Adipose tissue (tissue), 3 donors: Measurements from ENCODE around the gene CELF4. TPM values are rescaled to one million over a fixed set of nuclear protein-coding genes. Genes with fewer than 3 reads are reported as not detected.

Experiments
- H3K27ac ChIP-seq: one replicate; pipeline ENCODE4 v1.5.1; 2013; ENCODE audit warnings: low read depth, low read length
- WGBS, 3 donors: extraction: QIAGEN DNeasy Blood & Tissue Kit; methylation state at CpG; one replicate each; pipeline ENCODE4 v1.1.7; 2013; 5-methylcytosine and 5-hydroxymethylcytosine counted together
- polyA plus RNA-seq, 3 donors: library from polyadenylated mRNA; stranded (reverse); fragments of 200-250 nt; gene quantifications; one replicate each; pipeline ENCODE4 v1.2.3, GENCODE V29; 2013
- donor health status: healthy with polysubstance abuse.
- donor health status: Bipolar disorder and iron deficiency.
- donor health status: healthy.

CELF4 gene
- polyA plus RNA-seq, 3 donors: 0.07 to 2.0 (median 0.67) TPM

- 57 to 76% (median 75%) methylated on average over 1 of the region's 1 CpG for WGBS, 3 donors
These were observed 105.0 kb downstream of the CELF4 start for GRCh38 chr18:37460604-37461003.

GRCh38 chr18:37458697-37459096, 106.9 kb downstream of the CELF4 start:
- H3K27ac ChIP-seq: no peak overlapping the region
- 77 to 84% (median 84%) methylated on average over 6 of the region's 6 CpGs for WGBS, 3 donors

More at GRCh38 chr18:37460604-37461003, 105.0 kb downstream of the CELF4 start:
- no peak overlapping the region for H3K27ac ChIP-seq

GRCh38 chr18:37457753-37458152, 107.8 kb downstream of the CELF4 start:
- WGBS, 3 donors: 54 to 61% (median 59%) methylated on average over 8 of the region's 8 CpGs
- no peak overlapping the region for H3K27ac ChIP-seq

GRCh38 chr18:37457341-37457740, 108.3 kb downstream of the CELF4 start:
- 41 to 67% (median 63%) methylated on average over 3 of the region's 3 CpGs for WGBS, 3 donors
- H3K27ac ChIP-seq: no peak overlapping the region

GRCh38 chr18:37456873-37457272, 108.7 kb downstream of the CELF4 start:
- no peak overlapping the region for H3K27ac ChIP-seq
- 88 to 95% (median 94%) methylated on average over 5 of the region's 5 CpGs for WGBS, 3 donors

GRCh38 chr18:37456395-37456794, 109.2 kb downstream of the CELF4 start:
- 81 to 88% (median 85%) methylated on average over 5 of the region's 5 CpGs for WGBS, 3 donors
- H3K27ac ChIP-seq: no peak overlapping the region

GRCh38 chr18:37453752-37454151, 111.8 kb downstream of the CELF4 start:
- WGBS, 3 donors: 61 to 64% (median 62%) methylated on average over 3 of the region's 3 CpGs
- no peak overlapping the region for H3K27ac ChIP-seq

GRCh38 chr18:37452682-37453385, 112.8 kb downstream of the CELF4 start:
- H3K27ac ChIP-seq: no peak overlapping the region
- WGBS, 3 donors: 29 to 58% (median 36%) methylated on average over 4 of the region's 4 CpGs

GRCh38 chr18:37452015-37452414, 113.6 kb downstream of the CELF4 start:
- WGBS, 3 donors: 87 to 90% (median 88%) methylated on average over 6 of the region's 6 CpGs
- H3K27ac ChIP-seq: no peak overlapping the region

GRCh38 chr18:37451239-37451825, 114.3 kb downstream of the CELF4 start:
- 90 to 95% (median 92%) methylated on average over 14 of the region's 14 CpGs for WGBS, 3 donors
- no peak overlapping the region for H3K27ac ChIP-seq

- H3K27ac ChIP-seq: no peak overlapping the region
- 27 to 58% (median 49%) methylated on average over 12 of the region's 12 CpGs for WGBS, 3 donors
These were observed 115.0 kb downstream of the CELF4 start for GRCh38 chr18:37450434-37451132.

GRCh38 chr18:37449618-37450017, 116.0 kb downstream of the CELF4 start:
- 48 to 78% (median 78%) methylated on average over 2 of the region's 2 CpGs for WGBS, 3 donors
- no peak overlapping the region for H3K27ac ChIP-seq

GRCh38 chr18:37448946-37449345, 116.7 kb downstream of the CELF4 start:
- H3K27ac ChIP-seq: no peak overlapping the region
- WGBS, 3 donors: 80 to 87% (median 83%) methylated on average over 4 of the region's 4 CpGs

GRCh38 chr18:37447962-37448888, 117.4 kb downstream of the CELF4 start:
- no peak overlapping the region for H3K27ac ChIP-seq
- WGBS, 3 donors: 68 to 84% (median 83%) methylated on average over 22 of the region's 22 CpGs

GRCh38 chr18:37445836-37446235, 119.8 kb downstream of the CELF4 start:
- H3K27ac ChIP-seq: no peak overlapping the region
- 79 to 89% (median 87%) methylated on average over 10 of the region's 10 CpGs for WGBS, 3 donors

GRCh38 chr18:37445368-37445767, 120.2 kb downstream of the CELF4 start:
- H3K27ac ChIP-seq: no peak overlapping the region
- WGBS, 3 donors: 59 to 76% (median 73%) methylated on average over 7 of the region's 7 CpGs

GRCh38 chr18:37443325-37444055, 122.1 kb downstream of the CELF4 start:
- WGBS, 3 donors: 67 to 77% (median 76%) methylated on average over 12 of the region's 12 CpGs
- no peak overlapping the region for H3K27ac ChIP-seq

- WGBS, 3 donors: 50 to 69% (median 59%) methylated on average over 11 of the region's 11 CpGs
These were observed 123.1 kb downstream of the CELF4 start for GRCh38 chr18:37442477-37442876.

More at GRCh38 chr18:37442477-37442876, 123.1 kb downstream of the CELF4 start:
- H3K27ac ChIP-seq: no peak overlapping the region
